Tibial nerve (tissue), 4 donors: Measurements from ENCODE around the gene TMEM129.

Source experiments
- CTCF ChIP-seq, 5 experiments: fragments of 200-600 bp in 3 of 5; fragments of 450-650 bp in 2 of 5; sonication (generic) in 3 of 5; IDR thresholded peaks; one replicate each; pipeline ENCODE4 v1.5.1; 2016 to 2019; ENCODE audit warnings: antibody characterized with exemption in 5 of 5, mild to moderate bottlenecking in 3 of 5, moderate library complexity in 2 of 5
- EP300 ChIP-seq, 2 donors: sonication (generic); formaldehyde crosslinking; IDR thresholded peaks; one replicate each; pipeline ENCODE4 v1.6.1; 2017; ENCODE audit warnings: antibody characterized with exemption in 2 of 2, mild to moderate bottlenecking in 1 of 2
- POLR2A ChIP-seq, 2 donors: fragments of 450-650 bp; IDR thresholded peaks; one replicate each; pipeline ENCODE4 v1.6.1; 2017; ENCODE audit warnings: antibody characterized with exemption in 2 of 2, mild to moderate bottlenecking in 2 of 2, moderate library complexity in 2 of 2

- TF ChIP-seq CTCF (IDR thresholded peaks at IDR 0.05) (no peak), POLR2A (IDR thresholded peaks at IDR 0.05) (no peak), EP300 (IDR thresholded peaks at IDR 0.05) (no peak)
These were observed 26.5 kb upstream of the TMEM129 start for GRCh38 chr4:1747603-1747967.
